NCI-H2171 treated with DMSO at 0.1 percent for 48 hours (cell line): ENCODE measurements around the gene LMNTD2.

Experiments
- DNase-seq: peaks from one replicate; lab custom pipeline; 2025; lab: John Stamatoyannopoulos, UW

The LMNTD2 gene

GRCh38 chr11:567629-568292 is 7.2 kb upstream of the LMNTD2 start:
- DNase-seq: peak; percentile 1

- DNase-seq: no peak
Observed at GRCh38 chr11:567011-567628, 6.6 kb upstream of the LMNTD2 start.

DNA sequence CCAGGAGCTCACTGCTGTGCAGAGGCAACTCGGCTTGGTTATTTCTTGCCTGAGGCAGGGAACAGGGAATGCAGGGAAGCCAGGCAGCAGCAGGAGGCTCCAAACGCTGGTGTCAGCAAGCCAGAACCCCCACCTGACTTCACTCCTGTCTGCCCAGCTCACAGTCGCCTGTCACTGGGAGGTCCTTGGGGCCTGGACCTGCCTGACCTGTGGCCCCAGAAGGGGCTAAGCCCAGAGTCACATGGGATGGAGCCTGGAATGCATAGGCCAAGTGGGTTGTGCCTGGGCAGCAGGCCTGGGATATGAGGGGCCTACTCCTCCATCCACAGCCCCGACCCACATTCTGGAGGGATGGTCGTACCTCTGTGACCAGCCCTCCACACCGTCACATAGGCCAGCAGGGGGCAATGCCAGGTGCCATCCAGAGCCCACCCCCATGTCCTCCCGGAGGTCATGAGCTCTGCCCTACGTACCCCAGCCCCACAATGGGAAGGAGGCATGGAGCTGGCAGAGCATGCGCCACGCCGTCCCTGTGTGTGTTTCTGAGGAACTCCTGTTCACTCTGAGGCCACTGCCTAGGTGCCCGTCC is 5.5 kb upstream of the LMNTD2 start:
- no peak for DNase-seq

DNA sequence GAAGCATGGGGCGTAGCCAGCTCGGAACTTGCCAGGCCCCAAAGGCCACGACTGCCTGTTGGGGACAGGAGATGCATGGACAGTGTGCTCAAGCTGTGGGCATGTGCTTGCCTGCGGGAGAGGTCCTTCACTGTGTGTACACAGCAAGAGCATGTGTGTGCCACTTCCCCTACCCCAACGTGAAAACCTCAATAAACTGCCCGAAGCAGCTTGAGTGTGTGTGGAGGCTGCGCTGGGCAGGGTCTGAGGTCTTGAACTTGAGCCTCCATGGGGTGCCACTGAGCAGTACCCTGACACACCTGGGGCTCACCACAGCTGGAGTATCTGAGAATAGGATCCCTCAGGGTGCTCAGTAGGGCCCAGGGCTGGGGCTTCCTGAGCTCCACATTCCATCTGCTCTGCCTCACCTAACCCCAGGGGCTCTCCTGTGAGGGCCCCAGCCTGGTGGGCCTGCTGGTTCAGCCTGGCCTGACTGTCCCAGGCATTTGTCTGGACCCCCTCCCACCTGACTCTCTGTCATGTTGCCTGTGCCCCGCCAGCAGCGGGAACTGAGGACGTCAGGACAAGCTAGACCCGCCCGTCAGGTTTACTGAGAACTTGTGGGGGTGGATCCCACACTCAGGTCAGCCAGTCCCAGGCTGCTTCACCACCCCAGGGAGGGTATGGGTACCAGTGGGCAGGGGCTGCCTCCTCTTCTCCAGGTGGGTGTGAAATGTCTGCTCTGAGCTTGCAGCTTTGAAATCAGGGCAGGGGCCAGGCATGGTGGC is 3.5 kb upstream of the LMNTD2 start:
- no peak for DNase-seq

DNA sequence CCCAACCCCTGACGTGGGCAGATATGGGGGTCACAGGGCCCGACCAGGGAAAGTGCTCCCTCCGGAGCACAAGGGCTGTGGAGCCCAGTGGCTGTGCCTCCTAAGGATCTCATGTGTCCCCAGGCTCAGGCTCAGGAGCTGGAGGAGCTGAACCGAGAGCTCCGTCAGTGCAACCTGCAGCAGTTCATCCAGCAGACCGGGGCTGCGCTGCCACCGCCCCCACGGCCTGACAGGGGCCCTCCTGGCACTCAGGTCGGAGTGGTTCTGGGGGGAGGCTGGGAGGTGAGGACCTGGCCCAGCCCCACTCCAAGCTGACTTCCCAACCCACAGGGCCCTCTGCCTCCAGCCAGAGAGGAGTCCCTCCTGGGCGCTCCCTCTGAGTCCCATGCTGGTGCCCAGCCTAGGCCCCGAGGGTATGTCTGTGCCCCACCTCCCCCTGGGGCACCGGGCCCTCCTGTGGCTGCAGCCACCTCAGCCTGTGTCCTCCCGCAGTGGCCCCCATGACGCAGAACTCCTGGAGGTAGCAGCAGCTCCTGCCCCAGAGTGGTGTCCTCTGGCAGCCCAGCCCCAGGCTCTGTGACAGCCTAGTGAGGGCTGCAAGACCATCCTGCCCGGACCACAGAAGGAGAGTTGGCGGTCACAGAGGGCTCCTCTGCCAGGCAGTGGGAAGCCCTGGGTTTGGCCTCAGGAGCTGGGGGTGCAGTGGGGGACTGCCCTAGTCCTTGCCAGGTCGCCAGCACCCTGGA is 2.7 kb upstream of the LMNTD2 start:
- no peak for DNase-seq

GRCh38 chr11:562046-562645 is 1.6 kb upstream of the LMNTD2 start:
- DNase-seq: no peak

GRCh38 chr11:561148-562003 is 838 bp upstream of the LMNTD2 start:
- no peak for DNase-seq

- DNase-seq: no peak
Observed at GRCh38 chr11:559712-560304, 730 bp downstream of the LMNTD2 start.

- DNase-seq: no peak
Observed at GRCh38 chr11:559020-559620, 1.4 kb downstream of the LMNTD2 start.

DNA sequence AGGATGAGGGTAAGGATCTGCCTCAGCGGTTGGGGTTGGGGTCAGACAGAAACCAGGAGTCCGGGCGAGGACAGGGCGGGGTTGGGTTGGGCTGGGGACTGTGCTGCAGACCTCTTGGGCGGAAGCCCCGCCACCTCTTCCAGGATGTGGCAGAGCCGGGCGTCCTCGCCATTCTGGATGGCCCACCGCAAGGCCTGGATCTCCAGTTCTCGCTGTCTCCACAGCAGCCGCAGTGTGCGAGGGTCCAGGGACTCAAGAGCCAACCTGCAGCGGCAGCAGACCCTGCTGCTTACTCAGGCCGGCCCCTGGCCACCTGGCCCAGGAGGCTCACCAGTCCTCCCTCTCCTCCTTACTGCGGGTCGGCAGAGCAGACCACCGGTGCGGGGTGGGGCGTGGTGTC is 2.0 kb downstream of the LMNTD2 start:
- DNase-seq: no peak

GRCh38 chr11:557328-558132 is 3.0 kb downstream of the LMNTD2 start:
- DNase-seq: no peak

- DNase-seq: no peak
Observed at GRCh38 chr11:556662-557256, 3.8 kb downstream of the LMNTD2 start.

GRCh38 chr11:555780-556661 is 4.5 kb downstream of the LMNTD2 start:
- no peak for DNase-seq

GRCh38 chr11:555227-555779 is 5.2 kb downstream of the LMNTD2 start:
- no peak for DNase-seq

DNA sequence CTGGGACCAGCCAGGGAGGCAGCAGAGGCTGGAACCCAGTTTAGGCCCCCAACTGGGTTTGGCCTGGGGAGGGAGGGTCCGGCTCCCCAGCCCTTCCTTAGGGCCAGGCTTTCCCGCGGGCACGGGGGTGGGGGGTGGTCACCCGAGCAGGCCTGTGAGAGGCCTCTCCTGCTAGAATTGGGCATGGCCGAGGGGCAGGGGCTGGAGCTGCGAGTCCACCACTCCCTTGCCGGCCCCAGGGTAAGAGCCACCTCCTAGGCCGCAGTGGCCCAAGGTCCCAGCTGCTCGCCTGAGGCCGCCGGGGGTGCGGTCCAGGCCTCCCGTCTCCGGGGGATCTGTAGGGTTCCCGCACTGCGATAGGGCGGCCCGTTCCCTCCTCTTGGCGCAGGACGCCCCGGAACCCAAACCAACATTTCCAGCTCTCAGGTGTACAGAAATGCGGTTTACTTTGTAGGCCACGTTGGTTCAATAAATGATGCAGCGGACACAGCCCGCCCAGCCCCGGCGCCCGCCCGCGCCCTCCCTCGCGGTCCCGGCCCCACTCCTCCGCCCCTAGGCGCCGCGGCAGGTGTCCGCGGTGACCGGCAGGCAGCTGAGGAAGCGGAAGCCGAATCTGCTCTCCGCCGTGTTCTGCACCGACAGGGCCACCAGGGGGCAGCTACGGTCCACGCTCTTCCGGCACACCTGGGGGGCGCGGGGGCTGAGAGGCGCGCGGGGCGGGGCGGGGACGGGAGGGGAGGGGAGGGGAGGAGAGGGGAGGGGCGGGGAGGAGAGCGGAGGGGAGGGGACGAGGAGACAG is 5.9 kb downstream of the LMNTD2 start:
- DNase-seq: peak; percentile 23

GRCh38 chr11:553988-554340 is 6.6 kb downstream of the LMNTD2 start:
- no peak for DNase-seq
